Measurements from ENCODE around the gene STXBP1.
"Not testable (repeated sequence)": the region's sequence is repeated elsewhere in the genome, so short reads cannot be mapped to it uniquely, and the experiment has no call there.

STXBP1 gene

DNA sequence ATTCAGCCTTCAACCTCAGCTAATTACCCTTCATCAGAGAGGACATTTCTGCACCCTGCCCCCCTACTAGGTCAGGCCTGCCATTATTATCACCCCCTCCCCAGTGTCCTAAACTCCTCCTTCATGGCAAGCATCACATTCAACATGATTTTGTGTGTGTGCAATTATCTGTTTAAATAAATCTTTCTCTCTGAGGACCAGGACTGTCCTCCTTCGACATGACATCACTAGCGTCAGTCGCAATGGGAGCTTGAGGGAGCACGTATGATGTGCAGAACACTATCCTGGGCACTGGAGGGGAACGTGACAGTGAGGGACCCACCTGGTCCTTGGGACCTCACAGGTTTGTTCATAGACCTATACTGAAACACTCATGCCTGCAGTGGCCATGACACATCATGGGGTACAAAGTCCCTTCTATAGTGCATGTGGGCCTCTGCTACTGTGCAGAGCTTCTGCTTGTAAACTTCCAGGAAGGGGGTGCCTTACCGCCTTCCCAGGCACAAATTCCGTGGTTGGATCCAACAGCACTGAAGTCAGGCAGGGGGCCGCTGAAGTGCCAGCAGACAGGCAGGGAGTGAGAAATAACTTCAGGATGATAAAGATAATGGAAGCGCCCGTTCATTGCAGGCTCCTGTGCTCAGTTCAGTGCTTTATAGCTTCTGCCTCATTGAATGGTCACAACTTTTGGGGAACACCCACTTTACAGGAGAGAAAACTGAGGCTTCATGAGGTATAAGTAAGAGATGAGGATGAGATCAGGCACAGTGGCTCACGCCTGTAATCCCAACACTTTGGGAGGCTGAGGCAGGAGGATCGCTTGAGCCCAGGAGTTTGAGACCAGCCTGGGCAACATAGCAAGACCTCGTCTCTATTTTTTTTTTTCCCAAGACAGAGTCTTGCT lies 36.0 kb upstream of the STXBP1 start:
- no peak for TF ChIP-seq EZH2phosphoT487 (conservative IDR thresholded peaks at IDR 0.05; ENCODE audit: low read length)
- TF ChIP-seq, protein P1, sequence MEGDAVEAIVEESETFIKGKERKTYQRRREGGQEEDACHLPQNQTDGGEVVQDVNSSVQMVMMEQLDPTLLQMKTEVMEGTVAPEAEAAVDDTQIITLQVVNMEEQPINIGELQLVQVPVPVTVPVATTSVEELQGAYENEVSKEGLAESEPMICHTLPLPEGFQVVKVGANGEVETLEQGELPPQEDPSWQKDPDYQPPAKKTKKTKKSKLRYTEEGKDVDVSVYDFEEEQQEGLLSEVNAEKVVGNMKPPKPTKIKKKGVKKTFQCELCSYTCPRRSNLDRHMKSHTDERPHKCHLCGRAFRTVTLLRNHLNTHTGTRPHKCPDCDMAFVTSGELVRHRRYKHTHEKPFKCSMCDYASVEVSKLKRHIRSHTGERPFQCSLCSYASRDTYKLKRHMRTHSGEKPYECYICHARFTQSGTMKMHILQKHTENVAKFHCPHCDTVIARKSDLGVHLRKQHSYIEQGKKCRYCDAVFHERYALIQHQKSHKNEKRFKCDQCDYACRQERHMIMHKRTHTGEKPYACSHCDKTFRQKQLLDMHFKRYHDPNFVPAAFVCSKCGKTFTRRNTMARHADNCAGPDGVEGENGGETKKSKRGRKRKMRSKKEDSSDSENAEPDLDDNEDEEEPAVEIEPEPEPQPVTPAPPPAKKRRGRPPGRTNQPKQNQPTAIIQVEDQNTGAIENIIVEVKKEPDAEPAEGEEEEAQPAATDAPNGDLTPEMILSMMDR (IDR thresholded peaks at IDR 0.05; ENCODE audit: insufficient read depth, low read length, poor library complexity, severe bottlenecking) = no peak
- Histone ChIP-seq H2AFZ (ENCODE audit: low read depth, low read length, severe bottlenecking) (no peak overlapping the region), H4K20me1 (ENCODE audit: low read depth, low read length) (no peaks in the 10 kb centered on the region), H3K79me2 (ENCODE audit: insufficient read depth, low read length) (no peaks in the 10 kb centered on the region), H3F3A (ENCODE audit: insufficient read depth) (no peaks in the 10 kb centered on the region), H3K9ac (ENCODE audit: low read length) (no peak overlapping the region), H3K4me2 (ENCODE audit: low read depth, low read length, poor library complexity, severe bottlenecking) (no peak overlapping the region), H3K27ac (ENCODE audit: low read depth, low read length) (no peak overlapping the region), H3K27me3 (ENCODE audit: low read length) (no peaks in the 10 kb centered on the region), H3K4me3 (ENCODE audit: insufficient read depth, low read length, poor library complexity, severe bottlenecking) (no peak overlapping the region), H3K9me3 (ENCODE audit: insufficient read depth, low read length) (no peaks in the 10 kb centered on the region), H3K36me3 (ENCODE audit: low read length) (no peaks in the 10 kb centered on the region), H3K9me2 (replicated peaks; ENCODE audit: insufficient read depth, low read length) (no peaks in the 10 kb centered on the region)

DNA sequence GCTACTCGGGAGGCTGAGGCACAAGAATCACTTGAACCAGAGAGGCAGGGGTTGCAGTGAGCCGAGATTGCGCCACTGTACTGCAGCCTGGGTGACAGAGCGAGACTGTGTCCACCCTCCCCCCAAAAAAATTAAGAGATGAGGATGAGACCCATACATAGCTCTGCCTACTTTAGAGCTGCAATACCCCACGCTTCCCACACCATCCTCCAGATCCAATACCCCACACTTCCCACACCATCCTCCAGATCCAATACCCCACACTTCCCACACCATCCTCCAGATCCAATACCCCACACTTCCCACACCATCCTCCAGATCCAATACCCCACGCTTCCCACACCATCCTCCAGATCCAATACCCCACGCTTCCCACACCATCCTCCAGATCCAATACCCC lies 34.9 kb upstream of the STXBP1 start:
- not testable (repeated sequence) for H2AFZ ChIP-seq (ENCODE audit: low read depth, low read length, severe bottlenecking); H3K79me2 ChIP-seq (ENCODE audit: insufficient read depth, low read length); H3F3A ChIP-seq (ENCODE audit: insufficient read depth); H3K36me3 ChIP-seq (ENCODE audit: low read length); H4K20me1 ChIP-seq (ENCODE audit: low read depth, low read length); H3K4me2 ChIP-seq (ENCODE audit: low read depth, low read length, poor library complexity, severe bottlenecking); H3K4me3 ChIP-seq (ENCODE audit: insufficient read depth, low read length, poor library complexity, severe bottlenecking); H3K27ac ChIP-seq (ENCODE audit: low read depth, low read length); H3K27me3 ChIP-seq (ENCODE audit: low read length); H3K9me3 ChIP-seq (ENCODE audit: insufficient read depth, low read length); H3K9me2 ChIP-seq (replicated peaks; ENCODE audit: insufficient read depth, low read length); H3K9ac ChIP-seq (ENCODE audit: low read length)

DNA sequence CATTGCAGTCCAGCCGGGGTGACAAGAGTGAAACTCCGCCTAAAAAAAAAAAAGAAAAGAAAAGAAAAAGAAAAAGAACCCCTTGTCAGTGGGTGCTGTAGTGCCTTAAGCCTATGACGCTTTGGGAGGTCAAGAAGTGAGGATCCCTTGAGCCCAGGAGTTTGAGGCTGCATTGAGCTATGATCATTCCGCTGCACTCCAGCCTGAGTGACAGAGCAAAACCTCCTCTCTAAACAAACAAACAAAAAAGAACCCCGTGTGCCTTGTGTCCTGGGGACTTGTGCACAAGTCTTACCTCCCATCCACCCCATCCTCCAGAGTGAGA lies 33.5 kb upstream of the STXBP1 start:
- Histone ChIP-seq H3K4me2 (ENCODE audit: low read depth, low read length, poor library complexity, severe bottlenecking) (no peak overlapping the region), H3K79me2 (ENCODE audit: insufficient read depth, low read length) (no peaks in the 10 kb centered on the region), H3K9me2 (replicated peaks; ENCODE audit: insufficient read depth, low read length) (no peaks in the 10 kb centered on the region), H3K27me3 (ENCODE audit: low read length) (no peaks in the 10 kb centered on the region), H4K20me1 (ENCODE audit: low read depth, low read length) (no peaks in the 10 kb centered on the region), H3K27ac (ENCODE audit: low read depth, low read length) (no peak overlapping the region), H3K9me3 (ENCODE audit: insufficient read depth, low read length) (no peaks in the 10 kb centered on the region), H3K4me3 (ENCODE audit: insufficient read depth, low read length, poor library complexity, severe bottlenecking) (no peak overlapping the region), H3K36me3 (ENCODE audit: low read length) (no peaks in the 10 kb centered on the region), H3K9ac (ENCODE audit: low read length) (no peak overlapping the region), H2AFZ (ENCODE audit: low read depth, low read length, severe bottlenecking) (no peak overlapping the region), H3F3A (ENCODE audit: insufficient read depth) (no peaks in the 10 kb centered on the region)
- TF ChIP-seq, protein P1 (IDR thresholded peaks at IDR 0.05; ENCODE audit: insufficient read depth, low read length, poor library complexity, severe bottlenecking) = no peak
- TF ChIP-seq EZH2phosphoT487 (conservative IDR thresholded peaks at IDR 0.05; ENCODE audit: low read length) = no peak
